SK-N-MC (cell line): ENCODE measurements around the gene SKAP2.
A peak's percentile ranks its signal among the peaks of the same experiment; 100 is the strongest.

Experiments
- DNase-seq: peaks from one replicate; pipeline ENCODE4 v3.0.0-alpha.2; 2011; ENCODE audit warnings: low read depth, low spot score
- H3K27ac ChIP-seq: fragments of 200-600 bp; sonication (generic); 2 replicates; pipeline ENCODE4 v1.5.1; 2016; ENCODE audit warnings: mixed run types
- H3K36me3 ChIP-seq: fragments of 200-600 bp; sonication (generic); 2 replicates; pipeline ENCODE4 v1.6.1; 2017; ENCODE audit warnings: antibody characterized with exemption, low read length, mixed read lengths; ENCODE audit not compliant: insufficient read depth
- H3K4me3 ChIP-seq: fragments of 200-600 bp; sonication (generic); 2 replicates; pipeline ENCODE4 v1.5.1; 2016
- H3K9ac ChIP-seq: fragments of 200-600 bp; sonication (generic); 2 replicates; pipeline ENCODE4 v1.8.0; 2017; ENCODE audit warnings: mixed run types, mixed read lengths; ENCODE audit not compliant: insufficient read length
- H3K9me3 ChIP-seq: fragments of 200-600 bp; sonication (generic); 2 replicates; pipeline ENCODE4 v1.6.1; 2017; ENCODE audit warnings: low read depth, mild to moderate bottlenecking, antibody characterized with exemption, low read length, moderate library complexity, mixed read lengths
- EZH2 ChIP-seq: fragments of 200-600 bp; sonication (generic); IDR thresholded peaks from one replicate; pipeline ENCODE4 v1.6.1; 2017; ENCODE audit warnings: antibody characterized with exemption
- FOXP2 ChIP-seq: optimal IDR thresholded peaks from 2 replicates; pipeline ENCODE3; 2011; ENCODE audit warnings: mild to moderate bottlenecking, moderate library complexity; ENCODE audit not compliant: insufficient read depth; ENCODE audit errors: extremely low read length, control extremely low read depth
- POLR2AphosphoS5 ChIP-seq: IDR thresholded peaks from 2 replicates; pipeline ENCODE4 v1.6.1; 2012; ENCODE audit warnings: mild to moderate bottlenecking, low read depth, low read length, borderline replicate concordance

The SKAP2 gene

GRCh38 chr7:26681819-26682418 is 182.5 kb downstream of the SKAP2 start:
- Histone ChIP-seq H3K9me3 (no peaks in the 10 kb centered on the region), H3K36me3 (no peaks in the 10 kb centered on the region), H3K9ac (no peak overlapping the region), H3K27ac (no peak overlapping the region), H3K4me3 (no peak overlapping the region)
- no peak for TF ChIP-seq EZH2
- no peak for TF ChIP-seq POLR2AphosphoS5
- TF ChIP-seq FOXP2, result no peak
- DNase-seq, result no peak

GRCh38 chr7:26680587-26680986 is 183.8 kb downstream of the SKAP2 start:
- no peak for DNase-seq
- Histone ChIP-seq H3K27ac (no peak overlapping the region), H3K36me3 (no peaks in the 10 kb centered on the region), H3K4me3 (no peak overlapping the region), H3K9ac (no peak overlapping the region), H3K9me3 (no peaks in the 10 kb centered on the region)
- TF ChIP-seq EZH2, result no peak
- no peak for TF ChIP-seq POLR2AphosphoS5
- no peak for TF ChIP-seq FOXP2

GRCh38 chr7:26675143-26675887 is 189.1 kb downstream of the SKAP2 start:
- Histone ChIP-seq H3K4me3 (no peak overlapping the region), H3K36me3 (no peaks in the 10 kb centered on the region), H3K27ac (no peak overlapping the region), H3K9me3 (no peaks in the 10 kb centered on the region), H3K9ac (no peak overlapping the region)
- no peak for DNase-seq
- no peak for TF ChIP-seq POLR2AphosphoS5
- TF ChIP-seq FOXP2, result no peak
- no peak for TF ChIP-seq EZH2

- Histone ChIP-seq H3K9me3 (no peaks in the 10 kb centered on the region), H3K9ac (no peak overlapping the region), H3K27ac (no peak overlapping the region), H3K36me3 (no peaks in the 10 kb centered on the region), H3K4me3 (no peak overlapping the region)
- TF ChIP-seq FOXP2, result no peak
- no peak for TF ChIP-seq EZH2
- no peak for TF ChIP-seq POLR2AphosphoS5
- DNase-seq, result no peak
Measured at GRCh38 chr7:26673858-26674257, 190.5 kb downstream of the SKAP2 start.

GRCh38 chr7:26673271-26673670 is 191.1 kb downstream of the SKAP2 start:
- no peak overlapping the region for H3K27ac ChIP-seq
- H3K9me3 ChIP-seq, result no peaks in the 10 kb centered on the region
- H3K36me3 ChIP-seq, result no peaks in the 10 kb centered on the region
- H3K9ac ChIP-seq, result no peak overlapping the region
- no peak for DNase-seq
- TF ChIP-seq EZH2, result no peak
- TF ChIP-seq POLR2AphosphoS5, result no peak
- no peak for TF ChIP-seq FOXP2
- no peak overlapping the region for H3K4me3 ChIP-seq

- Histone ChIP-seq H3K9me3 (no peaks in the 10 kb centered on the region), H3K27ac (no peak overlapping the region), H3K4me3 (no peak overlapping the region), H3K36me3 (no peaks in the 10 kb centered on the region), H3K9ac (no peak overlapping the region)
- DNase-seq, result no peak
- TF ChIP-seq EZH2 (no peak), POLR2AphosphoS5 (no peak), FOXP2 (no peak)
Measured at GRCh38 chr7:26670841-26671240, 193.5 kb downstream of the SKAP2 start.

GRCh38 chr7:26670290-26670689 is 194.1 kb downstream of the SKAP2 start:
- H3K27ac ChIP-seq, result no peak overlapping the region
- H3K9me3 ChIP-seq, result no peaks in the 10 kb centered on the region
- TF ChIP-seq EZH2 (no peak), POLR2AphosphoS5 (no peak), FOXP2 (no peak)
- H3K4me3 ChIP-seq, result no peak overlapping the region
- no peak for DNase-seq
- H3K36me3 ChIP-seq, result no peaks in the 10 kb centered on the region
- no peak overlapping the region for H3K9ac ChIP-seq

GRCh38 chr7:26668821-26669220 is 195.6 kb downstream of the SKAP2 start:
- Histone ChIP-seq H3K9me3 (no peaks in the 10 kb centered on the region), H3K27ac (no peak overlapping the region), H3K36me3 (no peaks in the 10 kb centered on the region), H3K9ac (no peak overlapping the region), H3K4me3 (no peak overlapping the region)
- TF ChIP-seq POLR2AphosphoS5 (no peak), FOXP2 (no peak), EZH2 (no peak)
- DNase-seq, result no peak

GRCh38 chr7:26667514-26668133 is 196.8 kb downstream of the SKAP2 start:
- Histone ChIP-seq H3K27ac (no peak overlapping the region), H3K4me3 (no peak overlapping the region), H3K36me3 (no peaks in the 10 kb centered on the region), H3K9me3 (no peaks in the 10 kb centered on the region), H3K9ac (no peak overlapping the region)
- DNase-seq, result peak; percentile 62
- TF ChIP-seq POLR2AphosphoS5 (no peak), FOXP2 (no peak), EZH2 (no peak)
